Activated T-cell treated with anti-CD3 and anti-CD28 coated beads, Interleukin-2, amount 50 U/mL, for 72 hours (primary cell): ENCODE results near the gene PRPH. TPM values are rescaled to one million over a fixed set of nuclear protein-coding genes. Genes with fewer than 3 reads are reported as not detected.
A peak's percentile ranks its signal among the peaks of the same experiment; 100 is the strongest.
"Not testable (repeated sequence)": the region's sequence is repeated elsewhere in the genome, so short reads cannot be mapped to it uniquely, and the experiment has no call there.

Source experiments
- ATAC-seq, 2 donors: fragments of 150-1000 bp; cut with Tn5 transposase; replicated peaks in 1 of 2; 2 replicates each; pipeline ENCODE4 v1.10.0; 2021; ENCODE audit warnings: moderate library complexity in 2 of 2, mild to moderate bottlenecking in 1 of 2
- DNase-seq, 2 donors: peaks; one replicate each; pipeline ENCODE4 v3.0.0; 2021 to 2022; ENCODE audit warnings: mixed read lengths in 1 of 2
- H3K27ac Mint-ChIP-seq: one replicate; pipeline ENCODE4 v1.8.0; 2022; ENCODE audit warnings: mild to moderate bottlenecking, moderate library complexity, mixed read lengths
- H3K27me3 Mint-ChIP-seq: one replicate; pipeline ENCODE4 v1.8.0; 2022; ENCODE audit warnings: low read depth, mixed read lengths
- H3K36me3 Mint-ChIP-seq, 2 donors: one replicate each; pipeline ENCODE4 v1.8.0; 2022; ENCODE audit warnings: mixed read lengths in 2 of 2, mild to moderate bottlenecking in 1 of 2; ENCODE audit not compliant: insufficient read depth in 2 of 2
- H3K4me1 Mint-ChIP-seq: one replicate; pipeline ENCODE4 v1.8.0; 2022; ENCODE audit warnings: low read depth, mixed read lengths
- H3K4me3 Mint-ChIP-seq, 2 donors: one replicate each; pipeline ENCODE4 v1.8.0; 2022; ENCODE audit warnings: mild to moderate bottlenecking in 2 of 2, mixed read lengths in 2 of 2, moderate library complexity in 2 of 2
- H3K9me3 Mint-ChIP-seq, 2 donors: one replicate each; pipeline ENCODE4 v1.8.0; 2022; ENCODE audit warnings: mixed read lengths in 2 of 2
- total RNA-seq, 2 donors: library from RNA; stranded (reverse); gene quantifications; one replicate each; pipeline ENCODE4 v1.2.3, GENCODE V29; 2022

Gene PRPH
- total RNA-seq, 2 donors from 2014 or later, result 1.7 TPM; not detected in 1

GRCh38 chr12:49323524-49324097 lies 28.7 kb downstream of the PRPH start:
- Mint-ChIP-seq H3K9me3 (no peaks in the 10 kb centered on the region), H3K4me3 (peak overlapping the region; percentile 92 to 97), H3K27me3 (no peaks in the 10 kb centered on the region), H3K36me3 (peaks cover 6 to 14% of the 10 kb centered on the region in 2 donors), H3K27ac (peak overlapping the region; percentile 91), H3K4me1 (peaks cover 15% of the 10 kb centered on the region)
- no peak for DNase-seq
- no peak for ATAC-seq

GRCh38 chr12:49325606-49326005 lies 30.7 kb downstream of the PRPH start:
- H3K36me3 Mint-ChIP-seq, result peaks cover 6 to 15% of the 10 kb centered on the region in 2 donors
- no peak for DNase-seq
- no peak overlapping the region for H3K27ac Mint-ChIP-seq
- peaks cover 15% of the 10 kb centered on the region for H3K4me1 Mint-ChIP-seq
- no peak overlapping the region for H3K4me3 Mint-ChIP-seq
- no peak for ATAC-seq
- no peaks in the 10 kb centered on the region for H3K27me3 Mint-ChIP-seq
- no peaks in the 10 kb centered on the region for H3K9me3 Mint-ChIP-seq

- Mint-ChIP-seq H3K4me1 (peaks cover 2% of the 10 kb centered on the region), H3K27ac (no peak overlapping the region), H3K36me3 (peaks cover 6 to 15% of the 10 kb centered on the region in 2 donors), H3K9me3 (no peaks in the 10 kb centered on the region), H3K4me3 (no peak overlapping the region), H3K27me3 (peaks cover 9% of the 10 kb centered on the region)
- DNase-seq (no peak), ATAC-seq (no peak)
These were observed 32.4 kb downstream of the PRPH start for GRCh38 chr12:49327368-49327767.

GRCh38 chr12:49327887-49328286 lies 32.9 kb downstream of the PRPH start:
- DNase-seq, result no peak
- Mint-ChIP-seq H3K4me1 (peaks cover 2% of the 10 kb centered on the region), H3K36me3 (peaks cover 6 to 15% of the 10 kb centered on the region in 2 donors), H3K27me3 (peaks cover 14% of the 10 kb centered on the region), H3K27ac (no peak overlapping the region), H3K9me3 (no peaks in the 10 kb centered on the region), H3K4me3 (no peak overlapping the region)
- no peak for ATAC-seq

GRCh38 chr12:49328816-49329215 lies 33.9 kb downstream of the PRPH start:
- Mint-ChIP-seq H3K4me3 (no peak overlapping the region), H3K27ac (no peak overlapping the region), H3K27me3 (peaks cover 19% of the 10 kb centered on the region), H3K9me3 (no peaks in the 10 kb centered on the region), H3K36me3 (peaks cover 3 to 15% of the 10 kb centered on the region in 2 donors), H3K4me1 (peaks cover 6% of the 10 kb centered on the region)
- no peak for ATAC-seq
- DNase-seq, result no peak

GRCh38 chr12:49330032-49330619 lies 35.2 kb downstream of the PRPH start:
- Mint-ChIP-seq H3K36me3 (peaks cover 3 to 11% of the 10 kb centered on the region in 2 donors), H3K4me3 (no peak overlapping the region), H3K9me3 (no peaks in the 10 kb centered on the region), H3K27ac (no peak overlapping the region), H3K4me1 (peaks cover 6% of the 10 kb centered on the region), H3K27me3 (peaks cover 30% of the 10 kb centered on the region)
- DNase-seq (no peak), ATAC-seq (no peak)

- H3K27me3 Mint-ChIP-seq, result peaks cover 37% of the 10 kb centered on the region
- peaks cover 6% of the 10 kb centered on the region for H3K4me1 Mint-ChIP-seq
- no peaks in the 10 kb centered on the region for H3K9me3 Mint-ChIP-seq
- DNase-seq (no peak), ATAC-seq (no peak)
- no peak overlapping the region for H3K4me3 Mint-ChIP-seq
- H3K36me3 Mint-ChIP-seq, result peaks cover 3 to 8% of the 10 kb centered on the region in 2 donors
- no peak overlapping the region for H3K27ac Mint-ChIP-seq
These were observed 35.9 kb downstream of the PRPH start for GRCh38 chr12:49330631-49331379.

GRCh38 chr12:49331380-49332222 lies 36.7 kb downstream of the PRPH start:
- no peaks in the 10 kb centered on the region for H3K9me3 Mint-ChIP-seq
- DNase-seq (no peak), ATAC-seq (peak in 1 of 2 donors; percentile 55)
- peaks cover 39% of the 10 kb centered on the region for H3K27me3 Mint-ChIP-seq
- H3K36me3 Mint-ChIP-seq, result peaks cover 3 to 6% of the 10 kb centered on the region in 2 donors
- no peak overlapping the region for H3K27ac Mint-ChIP-seq
- peaks cover 7% of the 10 kb centered on the region for H3K4me1 Mint-ChIP-seq
- no peak overlapping the region for H3K4me3 Mint-ChIP-seq

- ATAC-seq, result no peak
- H3K4me3 Mint-ChIP-seq, result no peak overlapping the region
- peaks cover 15% of the 10 kb centered on the region for H3K4me1 Mint-ChIP-seq
These were observed 37.5 kb downstream of the PRPH start for GRCh38 chr12:49332441-49332861.

GRCh38 chr12:49332891-49333371 lies 38.0 kb downstream of the PRPH start:
- H3K27me3 Mint-ChIP-seq, result peaks cover 52% of the 10 kb centered on the region
- peak overlapping the region in 1 of 2 donors; percentile 66 for H3K4me3 Mint-ChIP-seq
- peaks cover under 1 to 2% of the 10 kb centered on the region in 2 donors for H3K36me3 Mint-ChIP-seq
- H3K9me3 Mint-ChIP-seq, result no peaks in the 10 kb centered on the region
- peaks cover 20% of the 10 kb centered on the region for H3K4me1 Mint-ChIP-seq
- DNase-seq (no peak), ATAC-seq (no peak)
- H3K27ac Mint-ChIP-seq, result no peak overlapping the region

More at GRCh38 chr12:49332441-49332861, 37.5 kb downstream of the PRPH start:
- Mint-ChIP-seq H3K27ac (no peak overlapping the region), H3K9me3 (no peaks in the 10 kb centered on the region), H3K36me3 (peaks cover 3 to 6% of the 10 kb centered on the region in 2 donors), H3K27me3 (peaks cover 48% of the 10 kb centered on the region)
- no peak for DNase-seq

GRCh38 chr12:49333778-49334177 lies 38.8 kb downstream of the PRPH start:
- not testable (repeated sequence) for H3K27ac Mint-ChIP-seq, DNase-seq, H3K36me3 Mint-ChIP-seq, H3K4me3 Mint-ChIP-seq, H3K9me3 Mint-ChIP-seq, ATAC-seq
- Mint-ChIP-seq H3K4me1 (peaks cover 21% of the 10 kb centered on the region), H3K27me3 (peaks cover 61% of the 10 kb centered on the region)

- no peak overlapping the region for H3K4me3 Mint-ChIP-seq
- ATAC-seq, result no peak
- H3K27ac Mint-ChIP-seq, result no peak overlapping the region
- DNase-seq, result no peak
- peaks cover 0 to 2% of the 10 kb centered on the region in 2 donors for H3K36me3 Mint-ChIP-seq
- peaks cover 21% of the 10 kb centered on the region for H3K4me1 Mint-ChIP-seq
- peaks cover 65% of the 10 kb centered on the region for H3K27me3 Mint-ChIP-seq
- no peaks in the 10 kb centered on the region for H3K9me3 Mint-ChIP-seq
These were observed 39.3 kb downstream of the PRPH start for GRCh38 chr12:49334226-49334625.
